GM21528 (cell line): Measurements from ENCODE around the gene GSS.

ENCODE experiments used
- ATAC-seq: cut with Tn5 transposase; IDR thresholded peaks from one replicate; pipeline ENCODE4 v1.9.1; 2021; ENCODE audit warnings: mild to moderate bottlenecking, moderate library complexity; ENCODE audit not compliant: unreplicated experiment, low FRiP score

Gene GSS

DNA sequence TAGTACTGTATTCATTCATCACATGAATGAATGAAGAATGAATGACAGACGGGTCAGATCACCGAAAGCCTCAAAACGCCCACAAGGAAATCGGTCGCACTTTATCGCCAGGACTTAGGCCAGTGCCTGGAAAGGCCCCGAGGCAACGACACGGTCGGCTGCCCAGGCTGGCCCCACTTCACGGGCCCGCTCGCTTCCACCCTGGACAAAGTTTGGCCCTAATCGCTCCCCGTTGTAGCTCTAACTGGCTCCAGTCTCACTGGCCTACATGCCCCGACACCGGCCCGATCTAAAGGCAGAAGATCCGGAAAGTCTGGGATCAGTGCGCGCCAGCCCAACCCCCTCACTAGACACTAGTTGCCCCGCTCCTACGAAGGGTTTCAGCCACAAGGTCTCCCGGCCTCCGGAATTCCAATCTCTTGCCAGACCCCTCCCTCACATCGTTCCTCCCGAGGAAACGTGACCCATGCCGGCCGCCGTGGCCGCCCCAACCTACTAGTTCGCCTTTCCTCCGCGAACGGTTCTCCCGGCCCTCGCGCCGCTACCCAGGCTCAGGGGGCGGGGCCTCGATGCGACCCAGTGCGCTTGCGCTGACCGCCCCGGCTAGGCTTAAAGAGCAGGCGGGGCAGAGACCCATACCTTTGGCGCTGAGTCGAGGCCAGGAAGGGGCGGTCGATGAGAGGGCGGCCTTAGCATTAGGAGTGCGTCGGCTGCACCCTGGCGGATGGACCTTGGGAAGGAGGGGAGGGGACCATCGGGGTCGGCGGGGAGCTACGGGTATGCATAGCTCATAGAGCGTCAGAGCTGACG, at the start of gene GSS, which contains the start of gene MYH7B:
Gene GSS, minus strand, starts transcription at position 576 of the 810 bp plus-strand sequence. CDS start 3,954 bp downstream, outside the sequence.
Gene MYH7B, plus strand, starts transcription at position 638 of the 810 bp plus-strand sequence. CDS start 22,138 bp downstream, outside the sequence.
- peak; percentile 90 for ATAC-seq

- no peak for ATAC-seq
These were observed 49.3 kb upstream of the GSS start for GRCh38 chr20:35004749-35005462.

DNA sequence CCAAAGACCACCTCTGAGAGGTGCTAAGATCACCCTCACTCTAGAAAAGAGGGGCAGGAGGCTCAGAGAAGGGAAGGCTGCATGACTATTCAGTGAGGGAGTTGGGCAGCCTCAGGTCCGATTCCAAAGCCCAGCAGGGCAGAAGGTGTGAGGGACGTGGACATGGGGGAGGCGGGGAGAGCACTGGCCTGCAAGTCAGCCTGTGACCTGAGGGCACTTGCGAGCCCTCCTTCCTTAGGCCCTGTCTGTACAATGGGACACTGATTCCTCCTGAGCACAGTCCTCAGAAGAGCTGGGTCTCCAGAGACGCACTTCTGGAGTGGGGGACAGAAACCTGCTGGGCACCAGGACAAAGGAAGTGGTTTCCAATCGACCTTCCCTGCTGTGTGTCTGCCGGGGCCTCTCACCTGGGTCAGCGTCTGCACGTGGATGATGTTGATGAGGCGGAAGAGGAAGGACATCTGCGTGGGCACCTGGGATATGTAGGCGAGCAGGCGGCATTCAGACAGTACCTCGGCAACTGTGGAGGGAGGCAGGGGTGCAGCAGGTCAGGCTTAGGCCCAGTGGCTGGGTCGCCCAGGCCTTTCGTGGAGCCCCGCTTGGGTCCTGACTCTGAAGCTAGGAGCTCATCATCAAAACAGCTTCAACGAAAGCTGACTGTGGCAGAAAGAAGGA, 48.6 kb upstream of the GSS start:
- no peak for ATAC-seq

- no peak for ATAC-seq
These were observed 47.8 kb upstream of the GSS start for GRCh38 chr20:35003211-35004031.

GRCh38 chr20:35002426-35003210, 47.0 kb upstream of the GSS start:
- no peak for ATAC-seq

DNA sequence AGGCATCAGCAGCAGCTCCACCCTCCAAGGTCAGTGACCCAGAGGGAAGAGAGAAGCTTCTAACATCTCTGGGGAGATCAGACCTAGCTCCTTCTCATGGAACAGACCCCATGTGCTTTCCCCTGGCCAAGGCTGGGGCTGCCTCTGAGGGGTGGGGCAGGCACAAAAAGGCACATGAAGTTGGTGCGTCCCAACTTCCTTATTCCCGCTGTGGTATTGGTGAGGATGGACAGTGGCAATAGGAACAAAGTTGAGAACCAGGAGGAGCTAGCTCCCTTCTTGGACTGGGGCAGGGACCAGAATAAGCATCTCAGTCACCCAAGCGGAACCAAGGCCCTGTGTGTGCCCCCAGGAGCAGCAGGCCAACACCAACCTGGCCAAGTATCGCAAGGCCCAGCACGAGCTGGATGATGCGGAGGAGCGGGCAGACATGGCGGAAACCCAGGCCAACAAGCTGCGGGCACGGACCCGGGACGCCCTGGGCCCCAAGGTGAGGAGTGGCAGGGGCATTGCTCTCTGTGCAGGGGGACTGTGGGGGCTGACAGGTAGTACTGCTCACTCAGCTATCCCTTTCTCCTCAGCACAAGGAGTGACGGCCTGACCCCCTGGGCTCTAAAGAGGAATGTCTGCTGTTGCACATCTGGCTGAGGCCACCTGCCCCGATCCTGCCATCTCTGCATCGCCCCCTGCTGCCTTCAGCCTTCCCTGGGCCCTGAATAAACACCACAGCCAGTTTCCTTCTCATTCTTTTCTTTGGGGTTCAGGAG, 46.2 kb upstream of the GSS start:
- ATAC-seq, result no peak

DNA sequence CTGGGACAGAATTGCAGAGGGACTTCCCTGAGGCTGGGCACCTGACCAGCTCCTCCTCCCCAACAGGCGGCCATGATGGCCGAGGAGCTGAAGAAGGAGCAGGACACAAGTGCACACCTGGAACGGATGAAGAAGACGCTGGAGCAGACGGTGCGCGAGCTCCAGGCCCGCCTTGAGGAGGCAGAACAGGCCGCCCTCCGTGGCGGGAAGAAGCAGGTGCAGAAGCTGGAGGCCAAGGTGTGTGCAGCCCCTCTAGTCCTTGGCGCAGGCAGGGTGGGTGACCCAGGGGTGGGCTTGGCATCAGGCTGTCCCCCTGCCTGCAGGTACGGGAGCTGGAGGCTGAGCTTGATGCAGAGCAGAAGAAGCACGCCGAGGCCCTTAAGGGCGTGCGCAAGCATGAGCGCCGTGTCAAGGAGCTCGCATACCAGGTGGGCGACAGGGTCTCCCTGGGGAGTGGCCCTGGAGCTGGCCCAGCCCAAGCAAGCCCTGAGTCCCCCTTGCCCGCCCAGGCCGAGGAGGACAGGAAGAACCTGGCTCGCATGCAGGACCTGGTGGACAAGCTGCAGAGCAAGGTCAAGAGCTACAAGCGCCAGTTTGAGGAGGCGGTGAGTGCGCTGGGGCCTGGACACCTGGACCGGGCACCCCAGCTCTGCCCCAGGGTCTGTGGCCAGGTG, 45.5 kb upstream of the GSS start:
- no peak for ATAC-seq

- no peak for ATAC-seq
These were observed 44.8 kb upstream of the GSS start for GRCh38 chr20:35000311-35000921.

DNA sequence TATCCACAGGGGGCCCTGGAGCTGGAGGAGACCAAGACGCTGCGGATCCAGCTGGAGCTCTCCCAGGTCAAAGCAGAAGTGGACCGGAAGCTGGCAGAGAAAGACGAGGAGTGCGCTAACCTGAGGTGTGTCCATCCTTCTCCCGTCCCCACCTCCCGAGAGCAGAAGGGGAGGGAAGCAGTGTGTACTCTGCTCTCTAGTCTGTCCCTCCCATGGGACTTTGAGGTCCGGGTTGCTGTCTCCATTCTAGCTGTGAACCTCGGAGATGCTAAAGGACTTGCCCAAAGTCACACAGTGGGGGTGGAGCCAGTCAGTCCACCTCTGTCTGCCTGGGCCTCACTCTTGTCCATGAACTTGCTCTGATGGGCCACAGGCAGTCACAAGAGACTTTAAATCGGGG, 44.2 kb upstream of the GSS start:
- no peak for ATAC-seq

DNA sequence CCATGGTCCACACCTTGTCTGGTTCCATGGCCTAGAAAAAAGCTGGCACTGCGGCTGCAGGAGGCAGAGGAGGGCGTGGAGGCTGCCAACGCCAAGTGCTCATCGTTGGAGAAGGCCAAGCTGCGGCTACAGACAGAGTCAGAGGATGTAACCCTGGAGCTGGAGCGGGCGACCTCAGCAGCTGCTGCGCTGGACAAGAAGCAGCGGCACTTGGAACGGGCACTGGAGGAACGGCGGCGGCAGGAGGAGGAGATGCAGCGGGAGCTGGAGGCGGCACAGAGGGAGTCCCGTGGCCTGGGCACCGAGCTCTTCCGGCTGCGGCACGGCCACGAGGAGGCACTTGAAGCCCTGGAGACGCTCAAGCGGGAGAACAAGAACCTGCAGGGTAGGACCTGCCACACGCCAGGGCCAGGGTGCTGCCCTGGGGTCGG, 43.4 kb upstream of the GSS start:
- no peak for ATAC-seq

- ATAC-seq, result no peak
These were observed 42.8 kb upstream of the GSS start for GRCh38 chr20:34998331-34998950.

DNA sequence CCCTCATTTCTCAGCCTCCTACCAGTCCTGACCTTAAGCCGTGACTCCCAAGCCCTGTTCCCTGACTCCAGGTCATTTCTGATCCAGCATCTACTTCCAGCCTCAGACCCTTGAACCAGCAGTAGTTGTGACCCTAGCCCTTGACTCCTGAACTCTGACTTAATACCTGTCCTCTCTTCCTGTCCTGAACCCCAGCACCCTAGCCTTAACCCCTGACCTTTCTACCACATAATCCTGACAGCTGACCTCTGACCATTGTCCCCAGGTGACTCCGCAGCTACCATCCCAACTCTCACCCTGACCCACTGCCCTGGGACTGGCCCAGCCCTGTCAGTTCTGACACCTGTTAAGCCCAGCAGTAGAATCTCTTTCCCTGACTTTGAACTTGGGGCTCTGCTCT, 42.2 kb upstream of the GSS start:
- no peak for ATAC-seq

DNA sequence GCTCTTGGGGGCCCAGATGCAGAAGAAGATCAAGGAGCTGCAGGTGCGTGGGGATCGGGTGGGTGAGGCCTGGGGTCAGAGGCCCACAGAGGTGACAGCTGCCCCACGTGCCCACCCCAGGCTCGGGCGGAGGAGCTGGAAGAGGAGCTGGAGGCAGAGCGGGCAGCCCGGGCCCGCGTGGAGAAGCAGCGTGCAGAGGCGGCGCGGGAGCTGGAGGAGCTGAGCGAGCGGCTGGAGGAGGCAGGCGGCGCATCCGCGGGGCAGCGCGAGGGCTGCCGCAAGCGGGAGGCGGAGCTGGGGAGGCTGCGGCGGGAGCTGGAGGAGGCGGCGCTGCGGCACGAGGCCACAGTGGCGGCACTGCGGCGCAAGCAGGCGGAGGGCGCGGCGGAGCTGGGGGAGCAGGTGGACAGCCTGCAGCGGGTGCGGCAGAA, 41.5 kb upstream of the GSS start:
- no peak for ATAC-seq

DNA sequence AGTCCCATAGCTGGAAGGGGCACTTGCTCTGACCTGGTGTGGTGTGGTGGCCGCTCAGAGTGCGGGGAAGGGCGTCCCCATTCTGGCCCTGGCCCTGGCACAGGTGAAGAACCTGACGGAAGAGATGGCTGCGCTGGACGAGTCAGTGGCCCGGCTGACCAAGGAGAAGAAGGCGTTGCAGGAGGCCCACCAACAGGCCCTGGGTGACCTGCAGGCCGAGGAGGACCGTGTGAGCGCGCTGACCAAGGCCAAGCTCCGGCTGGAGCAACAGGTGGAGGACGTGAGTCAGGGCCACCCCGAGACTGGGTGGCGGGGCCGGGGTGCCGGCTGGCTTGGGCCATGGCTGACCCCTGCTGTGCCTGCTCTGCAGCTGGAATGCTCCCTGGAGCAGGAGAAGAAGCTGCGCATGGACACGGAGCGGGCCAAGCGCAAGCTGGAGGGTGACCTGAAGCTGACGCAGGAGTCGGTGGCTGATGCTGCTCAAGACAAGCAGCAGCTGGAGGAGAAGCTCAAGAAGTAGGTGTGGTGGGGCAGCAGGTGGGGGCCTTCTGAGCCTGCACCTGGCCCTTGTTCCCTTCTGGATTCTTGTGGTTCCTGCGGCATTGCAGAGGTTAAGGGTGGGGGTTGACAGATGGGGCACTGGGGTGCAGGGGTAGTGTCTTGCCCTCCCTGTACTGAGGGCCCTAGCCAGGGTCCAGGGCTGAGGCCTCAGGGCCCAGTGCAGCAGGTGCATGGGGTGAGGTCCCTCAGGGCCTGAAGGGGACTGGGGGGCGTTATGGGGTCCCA, 40.8 kb upstream of the GSS start:
- no peak for ATAC-seq

DNA sequence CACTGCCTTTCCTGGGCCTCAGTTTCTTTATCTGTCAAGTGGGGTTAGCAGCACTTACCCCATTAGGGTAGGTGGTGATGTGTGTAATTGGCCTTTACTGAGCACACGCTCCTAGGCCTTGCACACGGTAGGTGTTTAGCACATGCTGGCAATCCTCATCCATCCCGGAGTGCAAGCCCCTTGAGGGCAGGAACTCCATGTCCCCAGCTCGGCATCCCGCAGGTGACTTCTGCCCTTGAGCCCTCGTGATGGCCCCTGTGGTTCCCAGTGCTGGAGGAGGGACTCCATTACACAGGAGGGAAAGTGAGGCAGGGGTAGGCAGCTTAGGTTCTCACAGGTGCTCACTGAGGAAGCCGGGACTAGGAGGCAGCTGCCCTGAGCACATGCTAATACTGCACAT, 40.1 kb upstream of the GSS start:
- no peak for ATAC-seq

DNA sequence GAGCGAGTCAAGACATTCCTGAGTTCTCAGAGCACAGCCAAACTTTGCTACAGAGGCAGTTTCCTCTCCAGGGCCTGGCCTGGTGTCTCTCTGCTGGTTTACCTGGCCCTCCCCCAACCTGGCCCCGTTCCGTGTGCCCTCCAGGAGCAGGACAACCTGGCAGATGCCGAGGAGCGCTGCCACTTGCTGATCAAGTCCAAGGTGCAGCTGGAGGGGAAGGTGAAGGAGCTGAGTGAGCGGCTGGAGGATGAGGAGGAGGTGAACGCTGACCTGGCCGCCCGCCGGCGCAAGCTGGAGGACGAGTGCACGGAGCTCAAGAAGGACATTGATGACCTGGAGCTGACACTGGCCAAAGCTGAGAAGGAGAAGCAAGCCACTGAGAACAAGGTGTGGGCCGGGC, 39.6 kb upstream of the GSS start:
- no peak for ATAC-seq
